HG02981 (cell line): ENCODE data around the gene CDC5L.

Experiments used
- ATAC-seq: cut with Tn5 transposase; IDR thresholded peaks from one replicate; pipeline ENCODE4 v1.9.1; 2021; ENCODE audit warnings: mild to moderate bottlenecking, moderate library complexity; ENCODE audit not compliant: unreplicated experiment

The CDC5L gene

GRCh38 chr6:44472250-44472945 lies 84.9 kb downstream of the CDC5L start:
- no peak for ATAC-seq

- no peak for ATAC-seq
Measured at GRCh38 chr6:44473393-44474189, 86.1 kb downstream of the CDC5L start.

- ATAC-seq, result no peak
Measured at GRCh38 chr6:44474190-44474631, 86.7 kb downstream of the CDC5L start.

GRCh38 chr6:44474643-44475042 lies 87.1 kb downstream of the CDC5L start:
- no peak for ATAC-seq

- ATAC-seq, result no peak
Measured at GRCh38 chr6:44475417-44475778, 87.9 kb downstream of the CDC5L start.

- peak; percentile 77 for ATAC-seq
Measured at GRCh38 chr6:44475779-44476434, 88.4 kb downstream of the CDC5L start.

GRCh38 chr6:44476849-44477248 lies 89.3 kb downstream of the CDC5L start:
- ATAC-seq, result no peak

- no peak for ATAC-seq
Measured at GRCh38 chr6:44477293-44477894, 89.9 kb downstream of the CDC5L start.

GRCh38 chr6:44478158-44478557 lies 90.7 kb downstream of the CDC5L start:
- no peak for ATAC-seq

- no peak for ATAC-seq
Measured at GRCh38 chr6:44478591-44479254, 91.2 kb downstream of the CDC5L start.

- ATAC-seq, result no peak
Measured at GRCh38 chr6:44480097-44480541, 92.6 kb downstream of the CDC5L start.

GRCh38 chr6:44481056-44481455 lies 93.5 kb downstream of the CDC5L start:
- no peak for ATAC-seq

GRCh38 chr6:44481760-44482159 lies 94.3 kb downstream of the CDC5L start:
- ATAC-seq, result no peak

GRCh38 chr6:44485601-44486401 lies 98.3 kb downstream of the CDC5L start:
- no peak for ATAC-seq

GRCh38 chr6:44487002-44487401 lies 99.5 kb downstream of the CDC5L start:
- no peak for ATAC-seq

GRCh38 chr6:44487586-44487985 lies 100.1 kb downstream of the CDC5L start:
- ATAC-seq, result no peak

GRCh38 chr6:44489910-44490604 lies 102.6 kb downstream of the CDC5L start:
- ATAC-seq, result no peak

- no peak for ATAC-seq
Measured at GRCh38 chr6:44493132-44493531, 105.6 kb downstream of the CDC5L start.

GRCh38 chr6:44493593-44493992 lies 106.1 kb downstream of the CDC5L start:
- no peak for ATAC-seq
